Measurements from ENCODE around the gene CEP70.

DNA sequence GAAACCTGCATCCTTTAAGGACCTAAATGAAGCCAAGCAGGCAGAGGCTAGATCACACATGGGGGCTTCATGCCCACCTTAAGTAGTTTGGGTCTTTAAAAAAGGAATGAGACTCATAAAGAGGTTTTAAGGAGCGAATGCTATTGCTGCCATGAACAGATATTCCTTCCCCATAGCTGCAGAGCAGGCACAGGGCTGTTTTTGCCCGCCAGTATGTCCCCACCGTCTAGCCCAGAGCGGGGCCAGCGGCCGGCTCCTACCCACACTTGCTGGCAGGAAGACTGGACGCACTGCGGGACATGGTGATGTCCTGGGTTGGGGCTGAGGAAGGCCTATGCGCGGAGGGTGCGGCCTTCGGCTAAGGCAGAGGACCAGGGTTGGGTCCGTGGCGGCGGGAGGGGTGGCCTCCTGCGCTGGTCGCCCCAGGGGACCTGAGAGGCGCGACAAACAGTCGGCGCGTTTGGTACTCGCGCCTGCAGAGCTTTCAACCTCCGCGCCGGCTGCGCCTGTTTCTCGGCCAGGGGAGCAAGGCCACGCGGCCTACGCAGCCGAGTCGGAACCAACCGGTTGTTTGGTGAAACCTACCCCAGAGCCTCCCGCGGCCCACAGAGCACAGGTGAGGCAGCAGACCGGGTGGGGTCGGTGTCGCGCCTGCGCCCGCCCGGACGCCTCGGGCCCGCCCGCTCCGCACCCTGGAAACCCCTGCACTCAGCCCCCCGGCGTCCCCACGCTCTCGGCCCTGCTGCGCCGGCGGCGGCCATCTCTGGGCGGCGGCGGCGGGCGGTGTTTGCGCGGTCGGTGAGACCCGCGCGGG lies 14.5 kb upstream of the CEP70 start, which contains the start of gene FAIM:
- TF ChIP-seq, protein P1, sequence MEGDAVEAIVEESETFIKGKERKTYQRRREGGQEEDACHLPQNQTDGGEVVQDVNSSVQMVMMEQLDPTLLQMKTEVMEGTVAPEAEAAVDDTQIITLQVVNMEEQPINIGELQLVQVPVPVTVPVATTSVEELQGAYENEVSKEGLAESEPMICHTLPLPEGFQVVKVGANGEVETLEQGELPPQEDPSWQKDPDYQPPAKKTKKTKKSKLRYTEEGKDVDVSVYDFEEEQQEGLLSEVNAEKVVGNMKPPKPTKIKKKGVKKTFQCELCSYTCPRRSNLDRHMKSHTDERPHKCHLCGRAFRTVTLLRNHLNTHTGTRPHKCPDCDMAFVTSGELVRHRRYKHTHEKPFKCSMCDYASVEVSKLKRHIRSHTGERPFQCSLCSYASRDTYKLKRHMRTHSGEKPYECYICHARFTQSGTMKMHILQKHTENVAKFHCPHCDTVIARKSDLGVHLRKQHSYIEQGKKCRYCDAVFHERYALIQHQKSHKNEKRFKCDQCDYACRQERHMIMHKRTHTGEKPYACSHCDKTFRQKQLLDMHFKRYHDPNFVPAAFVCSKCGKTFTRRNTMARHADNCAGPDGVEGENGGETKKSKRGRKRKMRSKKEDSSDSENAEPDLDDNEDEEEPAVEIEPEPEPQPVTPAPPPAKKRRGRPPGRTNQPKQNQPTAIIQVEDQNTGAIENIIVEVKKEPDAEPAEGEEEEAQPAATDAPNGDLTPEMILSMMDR (IDR thresholded peaks at IDR 0.05), result no peak
- TF ChIP-seq POLR2A (IDR thresholded peaks at IDR 0.05) (no peak), EP300 (IDR thresholded peaks at IDR 0.05) (no peak), POLR2AphosphoS5 (IDR thresholded peaks at IDR 0.05) (peak; percentile 24)

All from gastroesophageal sphincter (tissue), 3 donors.